ENCODE results near the gene PRDM16. TPM values are rescaled to one million over a fixed set of nuclear protein-coding genes. Genes with fewer than 3 reads are reported as not detected.
"Not testable (repeated sequence)": the region's sequence is repeated elsewhere in the genome, so short reads cannot be mapped to it uniquely, and the experiment has no call there.

The PRDM16 gene
- total RNA-seq, 1 experiment from 2014 or later, result not detected

- no peaks in the 10 kb centered on the region for H3K36me3 Mint-ChIP-seq (ENCODE audit: insufficient read depth, unreplicated experiment)
- no peaks in the 10 kb centered on the region for H3K4me1 Mint-ChIP-seq (ENCODE audit: insufficient read depth, unreplicated experiment)
Observed at GRCh38 chr1:3161176-3161840, 92.3 kb downstream of the PRDM16 start.

GRCh38 chr1:3162322-3162882 lies 93.4 kb downstream of the PRDM16 start:
- no peak overlapping the region for H3K27ac Mint-ChIP-seq (ENCODE audit: low read depth, unreplicated experiment)
- no peaks in the 10 kb centered on the region for H3K36me3 Mint-ChIP-seq (ENCODE audit: insufficient read depth, unreplicated experiment)
- no TSS peak for BruUV-seq (replicated peaks)
- ChIA-PET POLR2A (no interaction called here), CTCF (no interaction called here)
- H3K9me3 Mint-ChIP-seq (ENCODE audit: unreplicated experiment), result peaks cover 10% of the 10 kb centered on the region
- no peaks in the 10 kb centered on the region for H3K4me1 Mint-ChIP-seq (ENCODE audit: insufficient read depth, unreplicated experiment)
- DNase-seq (ENCODE audit: unreplicated experiment), result no peak
- H3K4me3 Mint-ChIP-seq (ENCODE audit: unreplicated experiment), result no peak overlapping the region
- H3K27me3 Mint-ChIP-seq (ENCODE audit: insufficient read depth, unreplicated experiment), result no peaks in the 10 kb centered on the region
- TF ChIP-seq CTCF (IDR thresholded peaks at IDR 0.05; ENCODE audit: unreplicated experiment), result no peak
- intact Hi-C loops (cut with micrococcal nuclease), result no loop called here

More at GRCh38 chr1:3161176-3161840, 92.3 kb downstream of the PRDM16 start:
- no peak for DNase-seq (ENCODE audit: unreplicated experiment)
- H3K27ac Mint-ChIP-seq (ENCODE audit: low read depth, unreplicated experiment), result no peak overlapping the region
- intact Hi-C loops (cut with micrococcal nuclease), result no loop called here
- H3K9me3 Mint-ChIP-seq (ENCODE audit: unreplicated experiment), result peaks cover 10% of the 10 kb centered on the region
- no TSS peak for BruUV-seq (replicated peaks)
- CTCF ChIA-PET, result no interaction called here
- POLR2A ChIA-PET, result no interaction called here
- no peaks in the 10 kb centered on the region for H3K27me3 Mint-ChIP-seq (ENCODE audit: insufficient read depth, unreplicated experiment)
- no peak overlapping the region for H3K4me3 Mint-ChIP-seq (ENCODE audit: unreplicated experiment)
- TF ChIP-seq CTCF (IDR thresholded peaks at IDR 0.05; ENCODE audit: unreplicated experiment), result no peak

GRCh38 chr1:3163356-3163755 lies 94.4 kb downstream of the PRDM16 start:
- no TSS peak for BruUV-seq (replicated peaks)
- DNase-seq (ENCODE audit: unreplicated experiment), result no peak
- CTCF ChIA-PET, result no interaction called here
- Mint-ChIP-seq H3K36me3 (ENCODE audit: insufficient read depth, unreplicated experiment) (no peaks in the 10 kb centered on the region), H3K4me3 (ENCODE audit: unreplicated experiment) (no peak overlapping the region), H3K27ac (ENCODE audit: low read depth, unreplicated experiment) (no peak overlapping the region), H3K27me3 (ENCODE audit: insufficient read depth, unreplicated experiment) (no peaks in the 10 kb centered on the region), H3K9me3 (ENCODE audit: unreplicated experiment) (peaks cover 6% of the 10 kb centered on the region), H3K4me1 (ENCODE audit: insufficient read depth, unreplicated experiment) (no peaks in the 10 kb centered on the region)
- intact Hi-C loops (cut with micrococcal nuclease), result no loop called here
- no peak for TF ChIP-seq CTCF (IDR thresholded peaks at IDR 0.05; ENCODE audit: unreplicated experiment)
- POLR2A ChIA-PET, result no interaction called here

GRCh38 chr1:3164671-3165070 lies 95.7 kb downstream of the PRDM16 start:
- POLR2A ChIA-PET, result no interaction called here
- no peak overlapping the region for H3K4me3 Mint-ChIP-seq (ENCODE audit: unreplicated experiment)
- BruUV-seq (replicated peaks), result no TSS peak
- H3K27ac Mint-ChIP-seq (ENCODE audit: low read depth, unreplicated experiment), result no peak overlapping the region
- intact Hi-C loops (cut with micrococcal nuclease), result no loop called here
- H3K4me1 Mint-ChIP-seq (ENCODE audit: insufficient read depth, unreplicated experiment), result no peaks in the 10 kb centered on the region
- DNase-seq (ENCODE audit: unreplicated experiment), result no peak
- H3K9me3 Mint-ChIP-seq (ENCODE audit: unreplicated experiment), result no peaks in the 10 kb centered on the region
- no peaks in the 10 kb centered on the region for H3K27me3 Mint-ChIP-seq (ENCODE audit: insufficient read depth, unreplicated experiment)
- no peak for TF ChIP-seq CTCF (IDR thresholded peaks at IDR 0.05; ENCODE audit: unreplicated experiment)
- no peaks in the 10 kb centered on the region for H3K36me3 Mint-ChIP-seq (ENCODE audit: insufficient read depth, unreplicated experiment)
- CTCF ChIA-PET, result no interaction called here

- H3K4me1 Mint-ChIP-seq (ENCODE audit: insufficient read depth, unreplicated experiment); H3K36me3 Mint-ChIP-seq (ENCODE audit: insufficient read depth, unreplicated experiment); H3K27ac Mint-ChIP-seq (ENCODE audit: low read depth, unreplicated experiment); H3K27me3 Mint-ChIP-seq (ENCODE audit: insufficient read depth, unreplicated experiment); POLR2A ChIA-PET; intact Hi-C loops (cut with micrococcal nuclease); H3K9me3 Mint-ChIP-seq (ENCODE audit: unreplicated experiment); CTCF ChIA-PET; DNase-seq (ENCODE audit: unreplicated experiment); BruUV-seq (replicated peaks); H3K4me3 Mint-ChIP-seq (ENCODE audit: unreplicated experiment): not testable (repeated sequence)
Observed at GRCh38 chr1:3165189-3165588, 96.2 kb downstream of the PRDM16 start.

All from MCF 10A (cell line).